Astrocyte (in vitro differentiated cells and primary cell): ENCODE results near the gene SNX30. TPM values are rescaled to one million over a fixed set of nuclear protein-coding genes. Genes with fewer than 3 reads are reported as not detected.

Source experiments
- DNase-seq: peaks from one replicate; pipeline ENCODE4 v3.0.0-alpha.2; 2010; ENCODE audit warnings: low read depth
- FAIRE-seq: peaks from 2 replicates; lab custom pipeline; 2011; peaks lifted over from hg19 to GRCh38; lab: Jason Lieb, UNC
- H2AFZ ChIP-seq: 2 replicates; pipeline ENCODE4 v1.6.0; 2012; ENCODE audit warnings: low read depth, low read length, inconsistent platforms
- H3K27ac ChIP-seq: 2 replicates; pipeline ENCODE4 v1.5.1; 2011; ENCODE audit warnings: low read depth, low read length, inconsistent platforms
- H3K27me3 ChIP-seq: 2 replicates; pipeline ENCODE4 v1.6.0; 2011; ENCODE audit warnings: low read length, inconsistent platforms; ENCODE audit not compliant: insufficient read depth
- H3K36me3 ChIP-seq: 2 replicates; pipeline ENCODE4 v1.5.1; 2011; ENCODE audit warnings: low read length, inconsistent platforms; ENCODE audit not compliant: insufficient read depth
- H3K4me1 ChIP-seq: 2 replicates; pipeline ENCODE4 v1.5.1; 2011; ENCODE audit warnings: low read length, inconsistent platforms; ENCODE audit not compliant: insufficient read depth
- H3K4me2 ChIP-seq: 2 replicates; pipeline ENCODE4 v1.6.0; 2012; ENCODE audit warnings: low read length, inconsistent platforms
- H3K4me3 ChIP-seq: 2 replicates; pipeline ENCODE4 v1.5.1; 2011; ENCODE audit warnings: low read depth, mild to moderate bottlenecking, low read length, inconsistent platforms; ENCODE audit not compliant: insufficient read depth
- H3K79me2 ChIP-seq: 2 replicates; pipeline ENCODE4 v1.6.0; 2012; ENCODE audit warnings: mild to moderate bottlenecking, low read length, inconsistent platforms; ENCODE audit not compliant: insufficient read depth
- H3K9ac ChIP-seq: 2 replicates; pipeline ENCODE4 v1.6.0; 2012; ENCODE audit warnings: mild to moderate bottlenecking, low read length, inconsistent platforms
- H3K9me3 ChIP-seq: 2 replicates; pipeline ENCODE4 v1.5.1; 2012; ENCODE audit warnings: low read depth, mild to moderate bottlenecking, low read length, inconsistent platforms; ENCODE audit not compliant: insufficient read depth
- H4K20me1 ChIP-seq: 2 replicates; pipeline ENCODE4 v1.6.0; 2012; ENCODE audit warnings: low read length, inconsistent platforms; ENCODE audit not compliant: insufficient read depth
- H3K27ac Mint-ChIP-seq: one replicate; pipeline ENCODE4 v1.8.0; 2021; ENCODE audit warnings: mild to moderate bottlenecking, mixed read lengths; ENCODE audit not compliant: unreplicated experiment
- H3K27me3 Mint-ChIP-seq: one replicate; pipeline ENCODE4 v1.8.0; 2021; ENCODE audit warnings: low read depth, mixed read lengths; ENCODE audit not compliant: unreplicated experiment
- H3K36me3 Mint-ChIP-seq: one replicate; pipeline ENCODE4 v1.8.0; 2021; ENCODE audit warnings: low read depth, mixed read lengths; ENCODE audit not compliant: unreplicated experiment
- H3K4me1 Mint-ChIP-seq: one replicate; pipeline ENCODE4 v1.8.0; 2021; ENCODE audit warnings: low read depth, mixed read lengths; ENCODE audit not compliant: unreplicated experiment
- H3K4me3 Mint-ChIP-seq: one replicate; pipeline ENCODE4 v1.8.0; 2021; ENCODE audit warnings: mild to moderate bottlenecking, moderate library complexity, mixed read lengths; ENCODE audit not compliant: unreplicated experiment
- H3K9me3 Mint-ChIP-seq: one replicate; pipeline ENCODE4 v1.8.0; 2021; ENCODE audit warnings: mild to moderate bottlenecking, mixed read lengths; ENCODE audit not compliant: unreplicated experiment
- CTCF ChIP-seq: IDR thresholded peaks from 2 replicates; pipeline ENCODE4 v1.5.1; 2011; ENCODE audit warnings: low read depth, mild to moderate bottlenecking, inconsistent platforms, low read length, moderate library complexity; ENCODE audit not compliant: insufficient read depth
- EZH2 ChIP-seq: IDR thresholded peaks from 2 replicates; pipeline ENCODE4 v1.6.1; 2012; ENCODE audit warnings: mild to moderate bottlenecking, low read length, inconsistent platforms; ENCODE audit not compliant: insufficient read depth
- total RNA-seq: library from RNA; stranded (reverse); gene quantifications from 2 replicates; pipeline ENCODE4 v1.2.1, GENCODE V29; 2021

SNX30 gene
- total RNA-seq, 1 donor from 2014 or later, result 12.8 TPM

DNA sequence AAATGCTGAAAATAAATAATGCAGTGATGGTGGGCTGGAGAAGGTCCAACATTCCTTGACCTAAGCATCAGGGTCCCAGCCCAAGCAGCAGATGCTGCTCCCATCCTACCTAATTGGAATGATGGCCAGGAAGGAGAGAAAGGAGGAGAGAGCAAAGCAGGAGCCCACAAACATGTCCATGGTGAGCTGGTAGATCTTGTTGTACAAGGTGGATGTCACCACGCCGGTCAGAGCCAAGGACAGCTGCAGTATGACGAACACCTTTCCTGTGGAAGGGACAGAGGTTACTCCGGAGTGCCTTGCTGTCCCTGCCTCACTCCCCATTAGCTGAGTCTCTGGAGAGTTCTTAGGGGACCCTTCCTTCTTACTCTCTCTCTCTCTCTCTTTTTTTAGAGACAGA is 135.8 kb downstream of the SNX30 start:
- FAIRE-seq, result no peak
- Histone ChIP-seq H3K9ac (no peak overlapping the region), H3K4me1 (peaks cover 14% of the 10 kb centered on the region), H3K9me3 (no peaks in the 10 kb centered on the region), H3K27ac (no peak overlapping the region), H3K4me3 (no peak overlapping the region), H3K4me2 (no peak overlapping the region), H3K27me3 (peaks cover 8% of the 10 kb centered on the region), H2AFZ (no peak overlapping the region), H4K20me1 (no peaks in the 10 kb centered on the region), H3K79me2 (no peaks in the 10 kb centered on the region), H3K36me3 (no peaks in the 10 kb centered on the region)
- DNase-seq, result no peak
- H3K27ac Mint-ChIP-seq, result no peak overlapping the region
- H3K4me1 Mint-ChIP-seq, result peaks cover 11% of the 10 kb centered on the region
- H3K9me3 Mint-ChIP-seq, result peaks cover 5% of the 10 kb centered on the region
- TF ChIP-seq CTCF (no peak), EZH2 (no peak)
- H3K27me3 Mint-ChIP-seq, result peaks cover 9% of the 10 kb centered on the region
- H3K36me3 Mint-ChIP-seq, result peaks cover 9% of the 10 kb centered on the region
- H3K4me3 Mint-ChIP-seq, result no peak overlapping the region

DNA sequence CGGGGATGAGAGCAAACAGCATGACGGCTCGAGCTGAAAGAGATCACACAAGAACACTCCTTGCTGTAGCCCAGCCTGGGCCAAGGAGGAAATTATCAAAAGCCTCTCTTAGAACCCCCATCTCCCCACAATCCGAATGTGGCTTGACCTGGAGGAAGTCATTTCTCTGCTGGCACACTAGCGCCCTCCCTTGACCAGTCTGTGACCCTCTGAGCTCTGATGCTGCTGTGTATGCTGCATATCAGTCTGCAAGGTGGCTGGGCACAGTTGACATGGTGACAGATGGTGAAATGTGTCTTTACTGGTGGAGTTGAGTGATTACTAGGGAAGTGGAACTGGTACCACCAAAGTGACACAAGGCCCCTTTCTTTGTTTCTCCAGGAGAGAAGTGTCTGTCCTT is 136.8 kb downstream of the SNX30 start:
- H3K36me3 Mint-ChIP-seq, result peaks cover 5% of the 10 kb centered on the region
- FAIRE-seq, result no peak
- H3K4me2 ChIP-seq, result no peak overlapping the region
- no peak overlapping the region for H2AFZ ChIP-seq
- peaks cover 10% of the 10 kb centered on the region for H3K4me1 ChIP-seq
- no peak overlapping the region for H3K4me3 Mint-ChIP-seq
- H3K9me3 Mint-ChIP-seq, result peaks cover 5% of the 10 kb centered on the region
- no peaks in the 10 kb centered on the region for H3K79me2 ChIP-seq
- no peaks in the 10 kb centered on the region for H3K9me3 ChIP-seq
- H3K27ac ChIP-seq, result no peak overlapping the region
- H4K20me1 ChIP-seq, result no peaks in the 10 kb centered on the region
- H3K4me3 ChIP-seq, result no peak overlapping the region
- DNase-seq, result no peak
- TF ChIP-seq EZH2 (no peak), CTCF (no peak)
- no peak overlapping the region for H3K27ac Mint-ChIP-seq
- no peak overlapping the region for H3K9ac ChIP-seq
- peaks cover 6% of the 10 kb centered on the region for H3K4me1 Mint-ChIP-seq
- H3K27me3 ChIP-seq, result peaks cover 8% of the 10 kb centered on the region
- H3K27me3 Mint-ChIP-seq, result peaks cover 17% of the 10 kb centered on the region
- H3K36me3 ChIP-seq, result no peaks in the 10 kb centered on the region
